Measurements from ENCODE around the gene DEGS2. TPM values are rescaled to one million over a fixed set of nuclear protein-coding genes. Genes with fewer than 3 reads are reported as not detected.

The DEGS2 gene
- total RNA-seq, 1 experiment from 2014 or later, result 0.11 TPM

GRCh38 chr14:100172811-100173210 lies 13.4 kb upstream of the DEGS2 start:
- DNase-seq, result no peak
- Histone ChIP-seq H3K36me3 (ENCODE audit: low read depth) (no peaks in the 10 kb centered on the region), H4K20me1 (ENCODE audit: insufficient read depth) (no peaks in the 10 kb centered on the region), H3K27ac (no peak overlapping the region), H3K4me3 (no peak overlapping the region), H3K4me2 (no peak overlapping the region), H2AFZ (no peak overlapping the region), H3F3A (ENCODE audit: insufficient read depth, low read depth) (no peaks in the 10 kb centered on the region), H3K79me2 (ENCODE audit: low read depth) (no peaks in the 10 kb centered on the region), H3K4me1 (replicated peaks; ENCODE audit: insufficient read depth) (no peaks in the 10 kb centered on the region), H3K9me2 (ENCODE audit: insufficient read depth) (no peaks in the 10 kb centered on the region), H3K27me3 (ENCODE audit: insufficient read depth, low read depth) (0 out of 2 replicates have a peak, but pooled peaks cover 6% of the 10 kb centered on the region), H3K9me3 (ENCODE audit: insufficient read depth, low read depth) (no peaks in the 10 kb centered on the region)
- TF ChIP-seq CTCF (conservative IDR thresholded peaks at IDR 0.05) (no peak), EZH2 (IDR thresholded peaks at IDR 0.05; ENCODE audit: low read depth) (no peak)
- ChIA-PET POLR2A (ENCODE audit: unreplicated experiment) (no interaction called here), CTCF (interaction anchor here (0.6 kb wide), 1 partner anchor 97 kb away, joined by 3 read pairs; no protein-coding TSS in a partner anchor)
- no TSS peak for BruUV-seq (replicated peaks)
- intact Hi-C loops (cut with micrococcal nuclease; ENCODE audit: unreplicated experiment), result no loop called here

DNA sequence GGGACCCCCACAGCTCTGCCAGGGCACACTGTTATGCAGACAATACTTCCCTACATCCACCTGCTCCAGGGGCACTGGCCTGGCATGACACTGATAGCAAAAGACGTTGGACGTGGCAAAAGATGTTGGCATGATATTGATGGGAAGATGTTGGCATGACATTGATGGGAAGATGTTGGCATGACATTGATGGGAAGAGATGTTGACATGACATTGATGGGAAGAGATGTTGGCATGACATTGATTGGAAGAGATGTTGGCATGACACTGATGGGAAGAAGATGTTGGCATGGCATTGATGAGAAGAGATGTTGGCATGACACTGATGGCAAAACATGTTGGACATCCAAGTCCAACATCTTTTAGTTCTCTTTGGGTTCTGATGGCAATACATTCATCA lies 11.4 kb upstream of the DEGS2 start:
- POLR2A ChIA-PET (ENCODE audit: unreplicated experiment), result no interaction called here
- TF ChIP-seq EZH2 (IDR thresholded peaks at IDR 0.05; ENCODE audit: low read depth) (no peak), CTCF (conservative IDR thresholded peaks at IDR 0.05) (no peak)
- no peaks in the 10 kb centered on the region for H3K9me2 ChIP-seq (ENCODE audit: insufficient read depth)
- intact Hi-C loops (cut with micrococcal nuclease; ENCODE audit: unreplicated experiment), result no loop called here
- no peak for DNase-seq
- H3K4me1 ChIP-seq (replicated peaks; ENCODE audit: insufficient read depth), result no peaks in the 10 kb centered on the region
- H3K36me3 ChIP-seq (ENCODE audit: low read depth), result no peaks in the 10 kb centered on the region
- no peaks in the 10 kb centered on the region for H4K20me1 ChIP-seq (ENCODE audit: insufficient read depth)
- H3K27ac ChIP-seq, result no peak overlapping the region
- no peaks in the 10 kb centered on the region for H3K79me2 ChIP-seq (ENCODE audit: low read depth)
- H3K4me2 ChIP-seq, result no peak overlapping the region
- H2AFZ ChIP-seq, result no peak overlapping the region
- 0 out of 2 replicates have a peak, but pooled peaks cover 6% of the 10 kb centered on the region for H3K27me3 ChIP-seq (ENCODE audit: insufficient read depth, low read depth)
- H3F3A ChIP-seq (ENCODE audit: insufficient read depth, low read depth), result no peaks in the 10 kb centered on the region
- BruUV-seq (replicated peaks), result no TSS peak
- CTCF ChIA-PET, result no interaction called here
- H3K9me3 ChIP-seq (ENCODE audit: insufficient read depth, low read depth), result no peaks in the 10 kb centered on the region
- H3K4me3 ChIP-seq, result no peak overlapping the region

GRCh38 chr14:100168506-100168905 lies 9.1 kb upstream of the DEGS2 start:
- Histone ChIP-seq H3K79me2 (ENCODE audit: low read depth) (no peaks in the 10 kb centered on the region), H3K36me3 (ENCODE audit: low read depth) (no peaks in the 10 kb centered on the region), H3F3A (ENCODE audit: insufficient read depth, low read depth) (no peaks in the 10 kb centered on the region), H3K27me3 (ENCODE audit: insufficient read depth, low read depth) (no peaks in the 10 kb centered on the region), H3K4me1 (replicated peaks; ENCODE audit: insufficient read depth) (no peaks in the 10 kb centered on the region), H2AFZ (no peak overlapping the region), H4K20me1 (ENCODE audit: insufficient read depth) (no peaks in the 10 kb centered on the region), H3K4me3 (no peak overlapping the region), H3K4me2 (no peak overlapping the region), H3K9me2 (ENCODE audit: insufficient read depth) (no peaks in the 10 kb centered on the region), H3K9me3 (ENCODE audit: insufficient read depth, low read depth) (no peaks in the 10 kb centered on the region), H3K27ac (no peak overlapping the region)
- no peak for DNase-seq
- TF ChIP-seq CTCF (conservative IDR thresholded peaks at IDR 0.05) (no peak), EZH2 (IDR thresholded peaks at IDR 0.05; ENCODE audit: low read depth) (no peak)
- no TSS peak for BruUV-seq (replicated peaks)
- ChIA-PET CTCF (no interaction called here), POLR2A (ENCODE audit: unreplicated experiment) (no interaction called here)
- intact Hi-C loops (cut with micrococcal nuclease; ENCODE audit: unreplicated experiment), result no loop called here
